ENCODE data around the gene OR6C65.
"Not testable (repeated sequence)": the region's sequence is repeated elsewhere in the genome, so short reads cannot be mapped to it uniquely, and the experiment has no call there.

OR6C65 gene

GRCh38 chr12:55400229-55400628, at the start of gene OR6C65:
Gene OR6C65, plus strand, starts transcription at chr12:55400529. Its CDS starts 0 bp downstream, at chr12:55400529.
- DNase-seq = no peak

GRCh38 chr12:55355338-55355737, 45.0 kb upstream of the OR6C65 start:
- DNase-seq = not testable (repeated sequence)

GRCh38 chr12:55362675-55363074, 37.7 kb upstream of the OR6C65 start, which contains the start of gene OR6C75:
Gene OR6C75, plus strand, starts transcription at chr12:55362975. Its CDS starts 2,136 bp downstream, at chr12:55365111.
- no peak for DNase-seq

- DNase-seq = no peak
Measured at GRCh38 chr12:55365086-55365485, 35.2 kb upstream of the OR6C65 start.

- DNase-seq = no peak
Measured at GRCh38 chr12:55372521-55372920, 27.8 kb upstream of the OR6C65 start.

GRCh38 chr12:55385891-55386290, 14.4 kb upstream of the OR6C65 start:
- DNase-seq = no peak

GRCh38 chr12:55392032-55392795, 8.1 kb upstream of the OR6C65 start:
- no peak for DNase-seq

- no peak for DNase-seq
Measured at GRCh38 chr12:55396326-55396725, 4.0 kb upstream of the OR6C65 start.

- DNase-seq = no peak
Measured at GRCh38 chr12:55407866-55408265, 7.5 kb downstream of the OR6C65 start.

- DNase-seq = not testable (repeated sequence)
Measured at GRCh38 chr12:55409133-55409532, 8.8 kb downstream of the OR6C65 start.

GRCh38 chr12:55412138-55412537, 11.8 kb downstream of the OR6C65 start:
- not testable (repeated sequence) for DNase-seq

GRCh38 chr12:55413498-55414388, 13.4 kb downstream of the OR6C65 start:
- DNase-seq = not testable (repeated sequence)

GRCh38 chr12:55414396-55414823, 14.1 kb downstream of the OR6C65 start:
- not testable (repeated sequence) for DNase-seq

GRCh38 chr12:55414889-55415288, 14.6 kb downstream of the OR6C65 start:
- not testable (repeated sequence) for DNase-seq

GRCh38 chr12:55416961-55417360, 16.6 kb downstream of the OR6C65 start:
- no peak for DNase-seq

- DNase-seq = no peak
Measured at GRCh38 chr12:55420307-55420962, 20.1 kb downstream of the OR6C65 start.

GRCh38 chr12:55425954-55426353, 25.6 kb downstream of the OR6C65 start, which contains the start of gene OR6C76:
Gene OR6C76, plus strand, starts transcription at chr12:55426254. Its CDS starts 0 bp downstream, at chr12:55426254.
- no peak for DNase-seq

- DNase-seq = no peak
Measured at GRCh38 chr12:55428331-55429243, 28.3 kb downstream of the OR6C65 start.

GRCh38 chr12:55441233-55441632, 40.9 kb downstream of the OR6C65 start:
- DNase-seq = not testable (repeated sequence)

GRCh38 chr12:55443776-55444175, 43.4 kb downstream of the OR6C65 start, which contains the start of gene OR6C2:
Gene OR6C2, plus strand, starts transcription at chr12:55444076. Its CDS starts 8,138 bp downstream, at chr12:55452214.
- DNase-seq = no peak

- no peak for DNase-seq
Measured at GRCh38 chr12:55445357-55445756, 45.0 kb downstream of the OR6C65 start.

GRCh38 chr12:55446326-55446725, 46.0 kb downstream of the OR6C65 start:
- DNase-seq = no peak

Data from stimulated activated CD4-positive, alpha-beta T cell treated with anti-CD3 and anti-CD28 coated beads, Interleukin-4, amount 100 ng/mL, for 4 hours (primary cell).